Effector memory CD8-positive, alpha-beta T cell (primary cell): Measurements from ENCODE around the gene PSMC6.
"Not testable (repeated sequence)": the region's sequence is repeated elsewhere in the genome, so short reads cannot be mapped to it uniquely, and the experiment has no call there.

Experiments used
- ATAC-seq: fragments of 150-1000 bp; cut with Tn5 transposase; replicated peaks from 2 replicates; pipeline ENCODE4 v1.10.0; 2021; ENCODE audit warnings: mild to moderate bottlenecking, moderate library complexity
- DNase-seq, 3 experiments: peaks; one replicate each; pipeline ENCODE4 v3.0.0; 2021
- H3K27ac Mint-ChIP-seq, 2 donors: one replicate each; pipeline ENCODE4 v1.8.0; 2022; ENCODE audit warnings: mild to moderate bottlenecking in 2 of 2, mixed read lengths in 2 of 2, moderate library complexity in 2 of 2
- H3K27me3 Mint-ChIP-seq, 2 donors: one replicate each; pipeline ENCODE4 v1.8.0; 2022; ENCODE audit warnings: mixed read lengths in 2 of 2
- H3K36me3 Mint-ChIP-seq: one replicate; pipeline ENCODE4 v1.8.0; 2022; ENCODE audit warnings: mild to moderate bottlenecking, moderate library complexity, mixed read lengths; ENCODE audit not compliant: insufficient read depth
- H3K4me1 Mint-ChIP-seq, 2 donors: one replicate each; pipeline ENCODE4 v1.8.0; 2022; ENCODE audit warnings: low read depth in 2 of 2, mixed read lengths in 2 of 2
- H3K4me3 Mint-ChIP-seq, 2 donors: one replicate each; pipeline ENCODE4 v1.8.0; 2022; ENCODE audit warnings: mild to moderate bottlenecking in 2 of 2, mixed read lengths in 2 of 2, moderate library complexity in 2 of 2
- H3K9me3 Mint-ChIP-seq, 2 donors: one replicate each; pipeline ENCODE4 v1.8.0; 2022; ENCODE audit warnings: mixed read lengths in 2 of 2

The PSMC6 gene

GRCh38 chr14:52729585-52729924, 22.6 kb downstream of the PSMC6 start:
- peaks cover 15 to 26% of the 10 kb centered on the region in 2 donors for H3K4me1 Mint-ChIP-seq
- H3K9me3 Mint-ChIP-seq: no peaks in the 10 kb centered on the region
- peak overlapping the region; percentile 93 to 95 for H3K4me3 Mint-ChIP-seq
- no peak for DNase-seq
- H3K27me3 Mint-ChIP-seq: no peaks in the 10 kb centered on the region
- H3K27ac Mint-ChIP-seq: peak overlapping the region; percentile 90 to 91
- ATAC-seq: no peak
- H3K36me3 Mint-ChIP-seq: peaks cover 69% of the 10 kb centered on the region

GRCh38 chr14:52729925-52730708, 23.1 kb downstream of the PSMC6 start, which contains the start of gene STYX:
STYX (plus strand) TSS chr14:52730166; CDS start chr14:52730475, 309 bp downstream.
- no peaks in the 10 kb centered on the region for H3K9me3 Mint-ChIP-seq
- peak within 1 kb of the TSS; percentile 90 to 91 for H3K27ac Mint-ChIP-seq
- DNase-seq (peak; percentile 96 to 97 (median 96)), ATAC-seq (peak; percentile 91)
- H3K4me1 Mint-ChIP-seq: peaks cover 16 to 29% of the 10 kb centered on the region in 2 donors
- peak within 1 kb of the TSS; percentile 93 to 95 for H3K4me3 Mint-ChIP-seq
- H3K36me3 Mint-ChIP-seq: peaks cover 69% of the 10 kb centered on the region
- no peaks in the 10 kb centered on the region for H3K27me3 Mint-ChIP-seq

DNA sequence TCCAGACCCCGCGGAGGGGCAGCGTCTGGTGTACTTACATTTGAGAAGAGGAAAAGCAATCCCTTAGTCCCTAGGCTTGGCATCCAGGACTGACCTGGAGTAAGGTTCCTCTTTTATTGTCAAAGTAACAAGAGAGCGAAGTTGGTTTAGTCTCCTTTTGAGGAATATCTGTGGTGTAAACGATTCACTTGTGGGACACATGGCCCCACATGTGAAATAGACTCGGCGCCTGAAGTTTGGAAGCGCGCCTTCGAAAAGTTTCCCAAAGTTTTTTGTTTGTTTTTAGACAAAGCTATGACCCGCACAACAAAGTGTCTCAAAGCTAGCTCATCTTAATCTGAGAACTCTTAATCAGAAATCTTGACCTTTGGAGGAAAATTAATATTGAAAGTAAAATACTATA, 23.7 kb downstream of the PSMC6 start:
- H3K27me3 Mint-ChIP-seq: no peaks in the 10 kb centered on the region
- H3K9me3 Mint-ChIP-seq: no peaks in the 10 kb centered on the region
- DNase-seq (no peak), ATAC-seq (no peak)
- peaks cover 18 to 34% of the 10 kb centered on the region in 2 donors for H3K4me1 Mint-ChIP-seq
- H3K36me3 Mint-ChIP-seq: peaks cover 64% of the 10 kb centered on the region
- peak overlapping the region; percentile 90 to 91 for H3K27ac Mint-ChIP-seq
- H3K4me3 Mint-ChIP-seq: peak overlapping the region; percentile 93 to 95

DNA sequence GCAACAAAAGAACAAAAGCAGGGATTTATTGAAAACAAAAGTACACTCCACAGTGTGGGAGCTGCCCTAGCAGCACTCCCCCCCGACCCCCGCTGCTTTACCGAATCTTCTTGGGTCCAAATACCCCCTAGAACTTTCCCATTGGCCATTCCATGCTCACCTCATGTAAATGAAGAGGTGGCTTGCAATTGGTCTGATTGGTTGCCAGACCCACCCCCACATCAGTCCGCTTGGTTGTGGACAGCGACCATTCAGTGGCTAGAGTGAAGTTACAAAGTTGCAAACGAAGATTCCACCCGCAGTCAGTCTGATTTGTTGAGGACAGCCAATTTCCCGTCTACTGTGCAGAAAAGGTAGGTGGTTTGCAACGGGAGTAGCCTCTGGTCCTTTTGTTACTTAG, 26.8 kb downstream of the PSMC6 start:
- no peak for ATAC-seq
- H3K36me3 Mint-ChIP-seq: peaks cover 40% of the 10 kb centered on the region
- no peak overlapping the region for H3K4me3 Mint-ChIP-seq
- peak overlapping the region in 1 of 2 donors; percentile 67 for H3K27ac Mint-ChIP-seq
- H3K4me1 Mint-ChIP-seq: peaks cover 29 to 60% of the 10 kb centered on the region in 2 donors
- no peaks in the 10 kb centered on the region for H3K27me3 Mint-ChIP-seq
- H3K9me3 Mint-ChIP-seq: no peaks in the 10 kb centered on the region
- DNase-seq: no peak

GRCh38 chr14:52735921-52736489, 29.0 kb downstream of the PSMC6 start:
- ATAC-seq (no peak), DNase-seq (no peak)
- Mint-ChIP-seq H3K27me3 (no peaks in the 10 kb centered on the region), H3K4me1 (peaks cover 31 to 66% of the 10 kb centered on the region in 2 donors), H3K27ac (peak overlapping the region; percentile 41 to 83), H3K4me3 (peak overlapping the region in 1 of 2 donors; percentile 28), H3K36me3 (peaks cover 26% of the 10 kb centered on the region), H3K9me3 (no peaks in the 10 kb centered on the region)

GRCh38 chr14:52738409-52738808, 31.4 kb downstream of the PSMC6 start:
- no peaks in the 10 kb centered on the region for H3K9me3 Mint-ChIP-seq
- H3K27me3 Mint-ChIP-seq: no peaks in the 10 kb centered on the region
- H3K27ac Mint-ChIP-seq: peak overlapping the region; percentile 52 to 83
- DNase-seq (no peak), ATAC-seq (no peak)
- peaks cover 12% of the 10 kb centered on the region for H3K36me3 Mint-ChIP-seq
- H3K4me3 Mint-ChIP-seq: peak overlapping the region in 1 of 2 donors; percentile 32
- peaks cover 39 to 72% of the 10 kb centered on the region in 2 donors for H3K4me1 Mint-ChIP-seq

- peak overlapping the region in 1 of 2 donors; percentile 83 for H3K4me3 Mint-ChIP-seq
- peaks cover 31 to 68% of the 10 kb centered on the region in 2 donors for H3K4me1 Mint-ChIP-seq
- H3K27me3 Mint-ChIP-seq: no peaks in the 10 kb centered on the region
- H3K9me3 Mint-ChIP-seq: no peaks in the 10 kb centered on the region
- DNase-seq (no peak), ATAC-seq (no peak)
- H3K36me3 Mint-ChIP-seq: peaks cover 8% of the 10 kb centered on the region
- H3K27ac Mint-ChIP-seq: peak overlapping the region in 1 of 2 donors; percentile 97
Observed at GRCh38 chr14:52740751-52741150, 33.8 kb downstream of the PSMC6 start.

DNA sequence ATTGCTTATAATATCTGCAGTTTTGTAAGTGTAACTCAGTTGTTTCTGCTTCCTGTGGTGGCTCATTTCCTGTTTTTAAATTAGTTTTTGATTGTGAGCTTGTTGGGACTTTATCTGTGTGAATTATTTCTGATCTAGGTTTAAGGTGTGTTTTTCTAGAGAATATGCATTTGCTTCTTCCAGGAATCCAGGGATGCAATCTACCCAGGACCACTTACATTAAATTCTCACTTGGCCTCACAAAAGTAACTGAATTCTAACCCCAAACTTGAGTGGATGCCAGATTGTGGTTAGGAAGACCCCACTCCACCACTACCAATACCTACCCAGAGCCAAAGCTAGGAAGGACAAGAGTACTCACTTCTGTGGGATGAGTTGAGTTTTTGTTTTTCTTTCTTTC, 34.9 kb downstream of the PSMC6 start:
- H3K27ac Mint-ChIP-seq: peak overlapping the region; percentile 93 to 97
- H3K36me3 Mint-ChIP-seq: peaks cover 9% of the 10 kb centered on the region
- ATAC-seq (peak; percentile 60), DNase-seq (no peak)
- H3K4me1 Mint-ChIP-seq: peaks cover 28 to 58% of the 10 kb centered on the region in 2 donors
- H3K4me3 Mint-ChIP-seq: peak overlapping the region; percentile 69 to 83
- no peaks in the 10 kb centered on the region for H3K9me3 Mint-ChIP-seq
- no peaks in the 10 kb centered on the region for H3K27me3 Mint-ChIP-seq

DNA sequence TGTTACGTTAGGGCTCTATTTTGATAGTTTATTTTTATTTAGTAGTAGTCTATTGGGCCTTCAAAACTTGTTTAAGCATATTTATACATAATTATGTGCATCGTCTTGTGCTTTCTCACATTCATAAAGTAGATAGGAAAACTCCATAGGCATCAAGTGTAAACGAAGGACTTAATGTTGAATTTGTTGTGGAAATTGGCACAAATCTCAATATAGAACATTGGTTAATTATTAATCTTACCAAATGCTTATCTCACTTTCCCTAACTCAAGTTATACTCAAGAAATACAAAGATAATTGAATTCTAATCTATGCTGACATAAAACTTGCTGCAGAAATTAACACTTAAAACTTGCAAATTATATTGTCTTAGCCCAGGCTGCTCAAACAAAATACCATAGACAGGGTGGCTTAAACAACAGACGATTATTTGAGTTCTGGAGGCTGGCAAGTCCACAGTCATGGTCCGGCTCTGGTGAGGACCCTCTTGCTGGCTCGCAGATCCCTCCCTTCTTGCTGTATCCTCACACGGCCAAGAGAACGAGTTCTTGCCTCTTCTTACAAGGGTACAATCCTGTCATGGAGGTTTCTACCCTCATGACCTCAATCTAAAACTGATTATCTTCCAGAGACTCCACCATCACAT, 41.8 kb downstream of the PSMC6 start:
- H3K9me3 Mint-ChIP-seq: no peaks in the 10 kb centered on the region
- H3K4me3 Mint-ChIP-seq: no peak overlapping the region
- no peak for ATAC-seq
- no peak overlapping the region for H3K27ac Mint-ChIP-seq
- no peaks in the 10 kb centered on the region for H3K27me3 Mint-ChIP-seq
- peaks cover 47% of the 10 kb centered on the region for H3K36me3 Mint-ChIP-seq
- peaks cover 5 to 14% of the 10 kb centered on the region in 2 donors for H3K4me1 Mint-ChIP-seq
- DNase-seq: no peak

GRCh38 chr14:52755607-52756316, 48.8 kb downstream of the PSMC6 start:
- H3K27me3 Mint-ChIP-seq: no peaks in the 10 kb centered on the region
- H3K36me3 Mint-ChIP-seq: peaks cover 62% of the 10 kb centered on the region
- H3K9me3 Mint-ChIP-seq: no peaks in the 10 kb centered on the region
- H3K27ac Mint-ChIP-seq: no peak overlapping the region
- DNase-seq (no peak), ATAC-seq (no peak)
- H3K4me3 Mint-ChIP-seq: no peak overlapping the region
- H3K4me1 Mint-ChIP-seq: no peaks in the 10 kb centered on the region

DNA sequence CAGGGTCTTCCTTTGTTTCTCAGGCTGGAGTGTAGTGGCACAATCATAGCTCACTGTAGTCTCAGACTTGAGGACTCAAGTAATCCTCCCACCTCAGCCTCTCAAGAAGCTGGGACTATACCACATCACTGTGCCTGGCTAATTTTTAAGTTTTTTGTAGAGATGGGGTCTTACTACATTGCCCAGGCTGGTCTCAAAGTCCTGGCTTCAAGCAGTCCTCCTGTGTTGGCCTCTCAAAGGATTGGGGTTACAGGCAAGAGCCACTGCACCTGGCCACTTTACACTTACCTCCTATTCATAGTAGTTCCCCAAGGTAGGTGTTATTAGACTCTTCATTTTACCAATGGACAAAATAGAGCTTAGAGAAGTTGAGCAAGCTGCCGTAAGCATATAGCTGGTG, 52.1 kb downstream of the PSMC6 start:
- peaks cover 66% of the 10 kb centered on the region for H3K36me3 Mint-ChIP-seq
- DNase-seq: no peak
- no peaks in the 10 kb centered on the region for H3K27me3 Mint-ChIP-seq
- H3K4me3 Mint-ChIP-seq: no peak overlapping the region
- peaks cover 3 to 10% of the 10 kb centered on the region in 2 donors for H3K4me1 Mint-ChIP-seq
- H3K9me3 Mint-ChIP-seq: no peaks in the 10 kb centered on the region
- no peak for ATAC-seq
- H3K27ac Mint-ChIP-seq: no peak overlapping the region

DNA sequence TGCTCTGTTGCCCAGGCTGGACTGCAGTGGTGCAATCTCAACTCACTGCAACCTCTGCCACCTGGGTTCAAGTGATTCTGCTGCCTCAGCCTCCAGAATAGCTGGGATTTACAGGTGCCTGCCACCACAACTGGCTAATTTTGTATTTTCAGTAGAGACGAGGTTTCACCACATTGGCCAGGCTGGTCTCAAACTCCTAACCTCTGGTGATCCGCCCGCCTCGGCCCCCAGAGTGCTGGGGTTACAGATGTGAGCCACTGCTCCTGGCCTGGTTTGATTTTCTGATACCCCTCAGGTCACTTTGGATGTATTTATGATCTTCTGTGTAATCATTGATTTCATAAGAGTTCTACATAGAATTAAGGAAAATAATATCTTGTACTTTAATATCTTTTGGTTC, 55.9 kb downstream of the PSMC6 start:
- not testable (repeated sequence) for DNase-seq, ATAC-seq, H3K27me3 Mint-ChIP-seq, H3K9me3 Mint-ChIP-seq
- Mint-ChIP-seq H3K4me3 (peak overlapping the region; percentile 15 to 66), H3K4me1 (peaks cover 5 to 17% of the 10 kb centered on the region in 2 donors), H3K27ac (peak overlapping the region; percentile 59 to 91), H3K36me3 (peaks cover 66% of the 10 kb centered on the region)
